IMR-90 (cell line): Measurements from ENCODE around the gene TSPAN16. TPM values are rescaled to one million over a fixed set of nuclear protein-coding genes. Genes with fewer than 3 reads are reported as not detected.
A peak's percentile ranks its signal among the peaks of the same experiment; 100 is the strongest.

Experiments used
- ATAC-seq: fragments of 200-7000 bp; cut with Tn5 transposase; 2 replicates; pipeline ENCODE4 v1.9.1; 2020; ENCODE audit warnings: low read depth, mild to moderate bottlenecking, moderate library complexity
- BruUV-seq: library from RNA; stranded (reverse); fragments of 400-500 nt; replicated peaks from 2 replicates; lab custom pipeline; 2021; lab: Mats Ljungman, UMichigan
- CTCF ChIA-PET: fragments of 300-600 bp; formaldehyde crosslinking; extraction: SDS; loops from one replicate; lab custom pipeline; 2021; ENCODE audit warnings: antibody characterized with exemption; lab: Yijun Ruan, JAX
- POLR2A ChIA-PET: fragments of 300-600 bp; sonication (Branson Sonifier 250); formaldehyde crosslinking; loops from one replicate; lab custom pipeline; 2022; ENCODE audit warnings: antibody characterized with exemption; ENCODE audit not compliant: unreplicated experiment; lab: Charles Lee
- DNase-seq: peaks from one replicate; pipeline ENCODE4 v3.0.0; 2013
- H2AFZ ChIP-seq: replicated peaks from 2 replicates; pipeline ENCODE3; 2013; ENCODE audit warnings: low read length, mild to moderate bottlenecking; ENCODE audit not compliant: poor library complexity
- H2AK5ac ChIP-seq: 2 replicates; pipeline ENCODE4 v1.6.1; 2013; ENCODE audit warnings: low read depth, low read length, inconsistent platforms
- H2AK9ac ChIP-seq: replicated peaks from 2 replicates; pipeline ENCODE3; 2013; ENCODE audit warnings: mild to moderate bottlenecking, low read depth, low read length, moderate library complexity; ENCODE audit not compliant: poor library complexity
- H2BK120ac ChIP-seq: 2 replicates; pipeline ENCODE4 v1.6.1; 2013; ENCODE audit warnings: low read depth, low read length, inconsistent platforms
- H2BK15ac ChIP-seq: 3 replicates; pipeline ENCODE4 v1.6.1; 2013; ENCODE audit warnings: low read depth, low read length, inconsistent platforms
- H2BK20ac ChIP-seq: 2 replicates; pipeline ENCODE4 v1.6.1; 2013; ENCODE audit warnings: low read depth, mild to moderate bottlenecking, inconsistent platforms, low read length, moderate library complexity
- H2BK5ac ChIP-seq: 2 replicates; pipeline ENCODE4 v1.6.1; 2013; ENCODE audit warnings: mild to moderate bottlenecking, low read depth, low read length, inconsistent platforms; ENCODE audit not compliant: poor library complexity, severe bottlenecking
- H3K14ac ChIP-seq: replicated peaks from 2 replicates; pipeline ENCODE4 v1.6.1; 2013; ENCODE audit warnings: low read depth, low read length, inconsistent platforms
- H3K18ac ChIP-seq: 2 replicates; pipeline ENCODE4 v1.6.1; 2013; ENCODE audit warnings: low read depth, low read length, control low read depth
- H3K23ac ChIP-seq: 2 replicates; pipeline ENCODE4 v1.6.1; 2013; ENCODE audit warnings: low read depth, low read length, inconsistent platforms
- H3K27ac ChIP-seq: 2 replicates; pipeline ENCODE4 v1.5.1; 2013; ENCODE audit warnings: mild to moderate bottlenecking, control low read depth, low read length; ENCODE audit not compliant: insufficient read depth
- H3K27me3 ChIP-seq: 2 replicates; pipeline ENCODE4 v1.6.1; 2013; ENCODE audit warnings: low read length; ENCODE audit not compliant: control insufficient read depth, insufficient read depth
- H3K36me3 ChIP-seq: 2 replicates; pipeline ENCODE4 v1.6.1; 2013; ENCODE audit warnings: low read length, mixed read lengths; ENCODE audit not compliant: control insufficient read depth, insufficient read depth
- H3K4ac ChIP-seq: 2 replicates; pipeline ENCODE4 v1.6.1; 2013; ENCODE audit warnings: low read depth, low read length, inconsistent platforms
- H3K4me1 ChIP-seq: 2 replicates; pipeline ENCODE4 v1.6.1; 2013; ENCODE audit warnings: low read length, mixed read lengths; ENCODE audit not compliant: control insufficient read depth, insufficient read depth
- H3K4me2 ChIP-seq: 2 replicates; pipeline ENCODE4 v1.6.1; 2013; ENCODE audit warnings: low read depth, mild to moderate bottlenecking, control low read depth, low read length, moderate library complexity
- H3K4me3 ChIP-seq: 2 replicates; pipeline ENCODE4 v1.5.1; 2013; ENCODE audit warnings: low read depth, mild to moderate bottlenecking, control low read depth, low read length, moderate library complexity; ENCODE audit not compliant: insufficient read depth
- H3K56ac ChIP-seq: 2 replicates; pipeline ENCODE4 v1.6.1; 2013; ENCODE audit warnings: low read length, inconsistent platforms; ENCODE audit not compliant: insufficient read depth; ENCODE audit errors: extremely low read depth
- H3K79me1 ChIP-seq, 2 experiments: 2 replicates each; pipeline ENCODE4 v1.6.1; 2013; ENCODE audit warnings: low read length in 2 of 2, inconsistent platforms in 1 of 2, low read depth in 1 of 2
- H3K9ac ChIP-seq: 2 replicates; pipeline ENCODE4 v1.6.1; 2013; ENCODE audit warnings: low read depth, low read length, control low read depth
- H3K9me1 ChIP-seq: 2 replicates; pipeline ENCODE4 v1.6.1; 2013; ENCODE audit warnings: low read length, inconsistent platforms; ENCODE audit not compliant: insufficient read depth
- H3K9me3 ChIP-seq: 2 replicates; pipeline ENCODE4 v1.6.1; 2013; ENCODE audit warnings: low read length; ENCODE audit not compliant: control insufficient read depth, insufficient read depth
- H4K20me1 ChIP-seq: 2 replicates; pipeline ENCODE4 v1.6.1; 2013; ENCODE audit warnings: low read length, inconsistent platforms; ENCODE audit not compliant: insufficient read depth
- H4K5ac ChIP-seq: 2 replicates; pipeline ENCODE4 v1.6.1; 2013; ENCODE audit warnings: mild to moderate bottlenecking, low read depth, low read length, control low read depth
- H4K8ac ChIP-seq, 2 experiments: 2 replicates each; pipeline ENCODE4 v1.6.1; 2013; ENCODE audit warnings: low read depth in 2 of 2, low read length in 2 of 2, control low read depth in 1 of 2, inconsistent platforms in 1 of 2
- H4K91ac ChIP-seq: 2 replicates; pipeline ENCODE4 v1.6.1; 2013; ENCODE audit warnings: low read depth, low read length, inconsistent platforms; ENCODE audit not compliant: insufficient read depth
- CEBPB ChIP-seq: IDR thresholded peaks from 2 replicates; pipeline ENCODE4 v1.6.1; 2012; ENCODE audit warnings: low read depth, low read length, improper control_type of control experiment
- NFE2L2 ChIP-seq: fragments of 150-350 bp; IDR thresholded peaks from 2 replicates; pipeline ENCODE4 v1.6.1; 2016; ENCODE audit warnings: low read depth, mild to moderate bottlenecking, low read length
- WGBS, 2 experiments: methylation state at CpG; one replicate each; pipeline versions ENCODE4 v1.1.5 to v1.1.7; 2013; ENCODE audit warnings: missing lambda C conversion rate in 2 of 2; ENCODE audit not compliant: insufficient read length in 1 of 2; ENCODE audit errors: extremely low coverage in 2 of 2; 5-methylcytosine and 5-hydroxymethylcytosine counted together
- dilution Hi-C: fragments of 300-500 bp; cut with HindIII; formaldehyde crosslinking; loops from one replicate; pipeline ENCODE4 v1.14.3; 2018; ENCODE audit warnings: low sequenced_read_pairs; ENCODE audit not compliant: unreplicated experiment
- in situ Hi-C: fragments of 300-500 bp; cut with MboI; formaldehyde crosslinking; loops from 3 replicates; pipeline ENCODE4 v1.14.3; 2019; ENCODE audit warnings: low sequenced_read_pairs, inconsistent platforms, mixed read lengths
- intact Hi-C: fragments of 100-400 bp; cut with micrococcal nuclease; formaldehyde crosslinking; loops from 2 replicates; pipeline ENCODE4 v1.10.0; 2022
- polyA plus RNA-seq, 3 experiments: library from polyadenylated mRNA; depleted of rRNA; stranded (reverse); fragments of >200 nt; gene quantifications; 2 replicates each; pipeline ENCODE4 v1.2.3, GENCODE V29; 2012; ENCODE audit warnings: low replicate concordance in 1 of 3
- total RNA-seq: library from RNA; depleted of rRNA; stranded (reverse); fragments of >200 nt; gene quantifications from 2 replicates; pipeline ENCODE4 v1.2.3, GENCODE V29; 2012

TSPAN16 gene
- total and polyA plus RNA-seq, 2 of the 4 experiments (the other 2 are of a cell fraction) = not detected

- in situ Hi-C loops (loop anchor here (10.0 kb wide), 1 partner anchor 179 kb away; no protein-coding TSS in a partner anchor), intact Hi-C loops (no loop called here), dilution Hi-C loops (no loop called here)
- Histone ChIP-seq H2BK20ac (no peak overlapping the region), H3K36me3 (no peaks in the 10 kb centered on the region), H3K4ac (no peak overlapping the region), H4K20me1 (no peaks in the 10 kb centered on the region), H3K27me3 (peaks cover 10% of the 10 kb centered on the region; the same call in 1 of the 2 replicates), H3K56ac (no peak overlapping the region), H3K23ac (no peak overlapping the region), H2BK15ac (no peak overlapping the region), H3K18ac (no peak overlapping the region), H2AK5ac (peak overlapping the region; percentile 24; the same call in 1 of the 2 replicates), H3K27ac (no peak overlapping the region), H2BK5ac (no peak overlapping the region), H3K9me3 (no peaks in the 10 kb centered on the region), H3K4me3 (no peak overlapping the region), H4K5ac (no peak overlapping the region), H2AFZ (peak overlapping the region; percentile 37), H2BK120ac (no peak overlapping the region), H4K8ac (no peak overlapping the region), H3K9ac (no peak overlapping the region), H3K4me1 (0 out of 2 replicates have a peak, but pooled peaks cover 1% of the 10 kb centered on the region), H3K79me1 (no peaks in the 10 kb centered on the region), H2AK9ac (peak overlapping the region; percentile 25), H4K91ac (no peak overlapping the region), H3K4me2 (no peak overlapping the region), H3K14ac (no peak overlapping the region), H3K9me1 (0 out of 2 replicates have a peak, but pooled peaks cover 3% of the 10 kb centered on the region)
- DNase-seq = no peak
- no peak for ATAC-seq
- ChIA-PET POLR2A (no interaction called here), CTCF (no interaction called here)
- no TSS peak for BruUV-seq
- TF ChIP-seq CEBPB (peak; percentile 43; the same call in 1 of the 2 replicates), NFE2L2 (no peak)
- 58% methylated on average over 4 of the region's 7 CpGs; no CpG with 5 or more reads in 1 of the 2 experiments for WGBS, 2 experiments
Measured at GRCh38 chr19:11296264-11296663, 304 bp downstream of the TSPAN16 start.
